Measurements from ENCODE around the gene VAPB. TPM values are rescaled to one million over a fixed set of nuclear protein-coding genes. Genes with fewer than 3 reads are reported as not detected.

Gene VAPB
- total and polyA plus RNA-seq, 10 of the 15 experiments (the other 5 are each of a cell fraction or from before 2014, with no cell fraction given) = 3.2 to 28.6 (median 20.5) TPM

GRCh38 chr20:58340853-58341252, 48.2 kb upstream of the VAPB start:
- DNase-seq (ENCODE audit: low read depth, low spot score) (no peak), ATAC-seq (no peak), FAIRE-seq (no peak)
- no peaks in the 10 kb centered on the region for H3K4me1 ChIP-seq (ENCODE audit: control insufficient read depth, insufficient read depth, low read length)
- in situ Hi-C loops (cut with MboI) (no loop called here), intact Hi-C loops (cut with micrococcal nuclease; ENCODE audit: unreplicated experiment) (no loop called here)
- H3K27ac ChIP-seq (ENCODE audit: control insufficient read depth, insufficient read depth) = no peak overlapping the region
- H3K9ac ChIP-seq (ENCODE audit: control insufficient read depth, insufficient read depth, low read length) = no peak overlapping the region
- RAD21 ChIA-PET (ENCODE audit: unreplicated experiment) = no interaction called here
- H2AFZ ChIP-seq (ENCODE audit: control insufficient read depth, low read depth, low read length) = no peak overlapping the region
- CTCF ChIA-PET = no interaction called here
- no peak overlapping the region for H3K4me3 ChIP-seq
- no peak overlapping the region for H3K4me2 ChIP-seq (ENCODE audit: control insufficient read depth, insufficient read depth)
- SMC1A ChIA-PET (ENCODE audit: uncharacterized antibody, unreplicated experiment) = no interaction called here
- no peak for TF ChIP-seq MEF2B (IDR thresholded peaks at IDR 0.05; ENCODE audit: partially characterized antibody, poor library complexity, severe bottlenecking)
- TF ChIP-seq USF2 (IDR thresholded peaks at IDR 0.05; ENCODE audit: borderline replicate concordance, low read depth, low read length) = no peak
- no peak for TF ChIP-seq ZBTB33 (IDR thresholded peaks at IDR 0.05)
- no peak for TF ChIP-seq ZZZ3 (IDR thresholded peaks at IDR 0.05; ENCODE audit: control insufficient read depth, insufficient read length, low read depth)
- TF ChIP-seq SMARCA5 (IDR thresholded peaks at IDR 0.05) = no peak
- TF ChIP-seq RUNX3 (IDR thresholded peaks at IDR 0.05; ENCODE audit: low read length) = no peak
- no peak for TF ChIP-seq RAD51 (IDR thresholded peaks at IDR 0.05)
- TF ChIP-seq CBX5 (IDR thresholded peaks at IDR 0.05; ENCODE audit: low read depth) = no peak
- no peak for TF ChIP-seq RAD21 (IDR thresholded peaks at IDR 0.05; ENCODE audit: insufficient read depth, low read depth, low read length)
- TF ChIP-seq BCL11A (IDR thresholded peaks at IDR 0.05; ENCODE audit: low read depth, low read length) = no peak
- no peak for TF ChIP-seq LARP7 (IDR thresholded peaks at IDR 0.05)
- TF ChIP-seq ZNF622 (IDR thresholded peaks at IDR 0.05) = no peak
- no peak for TF ChIP-seq TCF3 (IDR thresholded peaks at IDR 0.05; ENCODE audit: borderline replicate concordance, insufficient read depth, low read depth, low read length)
- no peak for TF ChIP-seq MEF2A (IDR thresholded peaks at IDR 0.05; ENCODE audit: insufficient read depth, low read depth, low read length)
- no peak for TF ChIP-seq HDAC6 (IDR thresholded peaks at IDR 0.05; ENCODE audit: unreplicated experiment)
- TF ChIP-seq SP1 (IDR thresholded peaks at IDR 0.05; ENCODE audit: low read depth, low read length) = no peak
- TF ChIP-seq SRF (IDR thresholded peaks at IDR 0.05; ENCODE audit: low read depth in 2 of 2, low read length in 2 of 2) = no peak
- TF ChIP-seq CHD4 (IDR thresholded peaks at IDR 0.05) = no peak
- TF ChIP-seq JUND (IDR thresholded peaks at IDR 0.05; ENCODE audit: low read depth, low read length) = no peak
- no peaks in the 10 kb centered on the region; the same call in 1 of the 2 replicates for H3K79me2 ChIP-seq (ENCODE audit: control insufficient read depth, insufficient read depth, low read length)
- peaks cover 5 to 7% of the 10 kb centered on the region in 2 experiments; a peak in 2 of 4 replicates for H3K36me3 ChIP-seq (ENCODE audit: control insufficient read depth in 2 of 2, insufficient read depth in 2 of 2, low read length in 1 of 2)
- no TSS peak for BruUV-seq (replicated peaks)
- no peaks in the 10 kb centered on the region for H3K9me3 ChIP-seq (replicated peaks; ENCODE audit: control insufficient read depth, insufficient read depth, low read length)
- POLR2A ChIA-PET = interaction anchor here (0.6 to 1.0 kb wide), 2 partner anchors 9 to 1600 kb away, joined by 3 read pairs; no protein-coding TSS in a partner anchor
- H4K20me1 ChIP-seq (ENCODE audit: control insufficient read depth, insufficient read depth) = 0 out of 2 replicates have a peak, but pooled peaks cover 2% of the 10 kb centered on the region
- H3K27me3 ChIP-seq (replicated peaks in 1 of 2; ENCODE audit: control insufficient read depth in 2 of 2, insufficient read depth in 2 of 2, low read length in 1 of 2) = no peaks in the 10 kb centered on the region
- 97% methylated on average over 2 of the region's 2 CpGs for WGBS (ENCODE audit: insufficient coverage, insufficient replicate concordance, low lambda C conversion rate, missing lambda C conversion rate)
